ENCODE measurements around the gene MORN1.

GRCh38 chr1:2287649-2288048 is 103.7 kb downstream of the MORN1 start:
- TF ChIP-seq, protein P1, sequence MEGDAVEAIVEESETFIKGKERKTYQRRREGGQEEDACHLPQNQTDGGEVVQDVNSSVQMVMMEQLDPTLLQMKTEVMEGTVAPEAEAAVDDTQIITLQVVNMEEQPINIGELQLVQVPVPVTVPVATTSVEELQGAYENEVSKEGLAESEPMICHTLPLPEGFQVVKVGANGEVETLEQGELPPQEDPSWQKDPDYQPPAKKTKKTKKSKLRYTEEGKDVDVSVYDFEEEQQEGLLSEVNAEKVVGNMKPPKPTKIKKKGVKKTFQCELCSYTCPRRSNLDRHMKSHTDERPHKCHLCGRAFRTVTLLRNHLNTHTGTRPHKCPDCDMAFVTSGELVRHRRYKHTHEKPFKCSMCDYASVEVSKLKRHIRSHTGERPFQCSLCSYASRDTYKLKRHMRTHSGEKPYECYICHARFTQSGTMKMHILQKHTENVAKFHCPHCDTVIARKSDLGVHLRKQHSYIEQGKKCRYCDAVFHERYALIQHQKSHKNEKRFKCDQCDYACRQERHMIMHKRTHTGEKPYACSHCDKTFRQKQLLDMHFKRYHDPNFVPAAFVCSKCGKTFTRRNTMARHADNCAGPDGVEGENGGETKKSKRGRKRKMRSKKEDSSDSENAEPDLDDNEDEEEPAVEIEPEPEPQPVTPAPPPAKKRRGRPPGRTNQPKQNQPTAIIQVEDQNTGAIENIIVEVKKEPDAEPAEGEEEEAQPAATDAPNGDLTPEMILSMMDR (conservative IDR thresholded peaks at IDR 0.05), result no peak
- no peak for TF ChIP-seq EZH2 (IDR thresholded peaks at IDR 0.05; ENCODE audit: low read depth)
